ENCODE data around the gene CYFIP2. TPM values are rescaled to one million over a fixed set of nuclear protein-coding genes. Genes with fewer than 3 reads are reported as not detected.
"Not testable (repeated sequence)": the region's sequence is repeated elsewhere in the genome, so short reads cannot be mapped to it uniquely, and the experiment has no call there.

Gene CYFIP2
- 1 to 10 TPM; 4.4 to 6.8 (median 6.2) TPM for polyA plus RNA-seq

- H3K27ac ChIP-seq (ENCODE audit: low read depth, low read length) = peak within 1 kb of the TSS; percentile 4
- 0 to 1% (median 1%) methylated on average over 53 to 54 of the region's 58 CpGs for WGBS, 3 donors
Measured at GRCh38 chr5:157265714-157266285, at the start of gene CYFIP2. Gene CYFIP2, plus strand, starts transcription at chr5:157266123. Its CDS starts 19,239 bp downstream, at chr5:157285362.

GRCh38 chr5:157216391-157217142 is 49.4 kb upstream of the CYFIP2 start:
- no peak overlapping the region for H3K27ac ChIP-seq (ENCODE audit: low read depth, low read length)
- 74 to 86% (median 85%) methylated on average over 6 of the region's 6 CpGs for WGBS, 3 donors

DNA sequence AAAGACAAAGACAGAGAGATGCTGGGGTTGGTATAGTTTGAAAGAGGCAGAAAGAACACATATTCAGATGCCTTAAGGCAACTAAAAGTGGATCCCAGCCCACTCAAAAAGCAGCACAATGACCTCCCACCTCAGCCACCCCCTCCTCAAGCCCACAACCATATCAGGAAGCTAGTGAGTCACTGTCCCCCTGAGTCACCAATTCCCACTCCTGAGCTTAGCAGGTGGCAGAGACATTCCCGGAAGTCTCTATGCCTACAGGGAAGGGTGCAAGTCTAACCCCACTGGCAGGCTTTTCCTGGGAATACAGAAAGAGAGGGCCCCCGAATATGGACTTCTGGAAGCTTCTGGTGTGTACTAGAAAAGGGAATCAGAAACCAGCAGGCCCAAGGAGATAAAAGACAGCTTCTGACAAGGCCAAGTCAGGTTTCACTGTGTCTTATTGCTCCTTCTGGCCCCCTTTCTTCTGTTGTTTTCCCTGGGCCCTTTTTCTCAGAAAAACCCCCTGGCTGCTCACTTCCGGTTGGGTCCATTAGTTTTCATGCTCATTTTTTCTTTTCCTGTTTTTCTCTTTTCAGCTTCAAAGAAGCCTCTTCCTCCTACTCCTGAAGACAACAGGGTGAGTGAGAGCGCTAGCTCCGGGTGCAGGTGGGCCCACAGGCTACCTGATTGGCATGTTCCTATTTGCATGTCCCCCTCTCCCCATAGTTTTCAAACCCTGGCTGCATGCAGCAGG is 48.5 kb upstream of the CYFIP2 start:
- 45 to 71% (median 55%) methylated on average over 5 of the region's 5 CpGs for WGBS, 3 donors
- H3K27ac ChIP-seq (ENCODE audit: low read depth, low read length) = no peak overlapping the region

DNA sequence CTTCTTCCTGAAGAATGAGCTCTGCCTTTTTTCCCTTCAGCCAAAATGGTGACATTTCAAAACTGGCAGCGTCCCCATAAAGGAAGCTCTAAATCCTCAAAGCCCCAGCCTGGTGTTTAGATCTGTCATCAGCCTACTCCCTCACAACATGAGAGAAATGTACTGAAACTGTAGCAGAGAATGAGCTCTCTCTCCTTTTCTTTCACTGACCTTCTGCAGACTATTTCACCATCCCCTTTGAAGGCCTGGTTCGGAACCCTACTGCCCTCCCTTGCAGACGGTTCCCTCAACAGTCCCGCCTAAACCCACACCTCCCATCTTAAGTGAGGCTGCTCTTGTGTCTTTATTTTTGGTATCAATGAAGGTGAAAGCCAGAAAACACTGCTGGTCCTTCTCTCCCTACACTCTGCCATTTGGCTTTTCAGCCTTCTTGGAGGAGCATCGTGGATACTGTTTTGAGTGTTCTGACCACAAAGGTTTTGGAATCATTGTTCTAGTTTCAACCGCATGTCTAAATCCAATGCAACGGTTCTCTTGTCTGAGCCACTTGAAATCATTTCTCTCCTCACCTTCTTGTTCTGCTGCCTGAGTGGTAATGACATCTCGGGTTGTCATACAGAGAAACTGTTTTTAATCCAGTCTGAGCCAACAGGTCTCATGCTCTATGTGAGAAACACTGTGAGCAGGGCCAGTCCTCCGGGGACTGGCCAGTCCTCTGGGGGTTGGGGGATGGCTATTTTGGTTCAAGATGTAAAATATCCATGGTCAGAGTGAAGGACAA is 46.2 kb upstream of the CYFIP2 start:
- WGBS, 3 donors = 60 to 78% (median 75%) methylated on average over 9 of the region's 9 CpGs
- no peak overlapping the region for H3K27ac ChIP-seq (ENCODE audit: low read depth, low read length)

DNA sequence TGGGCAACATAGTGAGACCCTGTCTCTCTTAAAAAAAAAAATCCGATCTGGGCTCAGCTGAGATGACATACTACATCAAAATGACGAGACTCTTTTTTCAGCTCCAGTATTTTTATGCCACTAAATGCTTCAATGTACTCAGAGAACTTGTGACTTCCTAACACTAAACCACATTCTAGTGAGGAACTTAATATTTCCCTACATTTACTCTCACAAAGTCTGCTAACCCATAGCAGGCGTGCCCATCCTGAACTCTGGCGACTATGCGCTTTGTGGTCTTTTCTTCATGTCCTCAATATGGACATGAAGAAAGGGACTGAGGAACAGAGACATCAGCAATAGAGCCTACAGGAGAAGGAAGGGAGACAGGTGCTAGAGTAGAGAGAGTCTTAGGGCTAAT is 44.0 kb upstream of the CYFIP2 start:
- WGBS, 3 donors = 76 to 83% (median 80%) methylated on average over 5 of the region's 5 CpGs
- no peak overlapping the region for H3K27ac ChIP-seq (ENCODE audit: low read depth, low read length)

DNA sequence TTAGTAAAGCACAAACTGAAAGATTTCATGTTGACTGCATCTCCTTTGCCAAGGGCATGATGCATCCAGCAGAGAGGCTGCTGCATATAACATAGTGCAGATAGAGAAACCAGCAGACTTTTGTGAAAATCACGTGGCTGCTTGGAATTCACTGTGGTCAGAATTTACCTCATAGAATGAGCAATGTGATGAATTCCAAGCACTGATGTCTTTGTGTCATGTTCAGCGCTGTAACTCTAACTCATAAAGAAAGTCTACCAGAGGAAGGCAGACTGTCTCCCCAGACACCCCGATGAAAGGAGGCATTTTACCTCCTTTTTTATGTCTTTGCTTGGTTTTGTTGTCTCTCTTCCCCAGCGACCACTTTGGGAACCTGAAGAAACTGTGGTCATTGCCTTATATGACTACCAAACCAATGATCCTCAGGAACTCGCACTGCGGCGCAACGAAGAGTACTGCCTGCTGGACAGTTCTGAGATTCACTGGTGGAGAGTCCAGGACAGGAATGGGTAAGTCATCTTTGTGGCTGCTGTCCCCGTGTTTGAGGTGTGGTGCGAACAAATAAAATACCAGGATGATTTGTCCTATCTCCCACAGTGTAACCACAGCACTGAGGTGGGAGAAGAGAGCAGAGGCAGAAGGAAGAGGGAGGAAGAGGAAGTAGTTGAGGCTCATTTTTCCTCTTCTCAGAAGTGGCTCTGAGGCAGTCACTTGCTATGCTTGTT is 43.3 kb upstream of the CYFIP2 start:
- no peak overlapping the region for H3K27ac ChIP-seq (ENCODE audit: low read depth, low read length)
- 73 to 88% (median 83%) methylated on average over 10 of the region's 10 CpGs for WGBS, 3 donors

GRCh38 chr5:157225469-157226422 is 40.2 kb upstream of the CYFIP2 start:
- no peak overlapping the region for H3K27ac ChIP-seq (ENCODE audit: low read depth, low read length)
- 65 to 80% (median 68%) methylated on average over 6 of the region's 6 CpGs for WGBS, 3 donors

DNA sequence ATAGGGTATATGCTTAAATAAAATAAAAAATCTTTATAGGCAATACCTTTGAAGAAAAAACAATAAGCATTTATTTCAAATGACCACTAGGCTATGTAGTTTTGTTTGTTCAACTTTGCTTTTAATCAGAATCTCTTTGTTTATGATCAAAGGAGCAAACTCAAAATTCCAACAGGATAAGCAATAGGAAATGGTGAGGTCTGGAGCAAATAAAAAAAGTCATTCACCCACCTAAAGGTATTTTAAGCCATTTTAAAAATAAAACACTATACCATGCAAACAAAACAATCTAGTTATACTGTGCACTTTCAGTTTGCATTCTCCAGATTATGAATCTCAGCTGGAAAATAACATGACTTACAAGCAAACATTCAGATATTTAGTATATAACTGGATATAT is 35.3 kb upstream of the CYFIP2 start:
- H3K27ac ChIP-seq (ENCODE audit: low read depth, low read length) = no peak overlapping the region

DNA sequence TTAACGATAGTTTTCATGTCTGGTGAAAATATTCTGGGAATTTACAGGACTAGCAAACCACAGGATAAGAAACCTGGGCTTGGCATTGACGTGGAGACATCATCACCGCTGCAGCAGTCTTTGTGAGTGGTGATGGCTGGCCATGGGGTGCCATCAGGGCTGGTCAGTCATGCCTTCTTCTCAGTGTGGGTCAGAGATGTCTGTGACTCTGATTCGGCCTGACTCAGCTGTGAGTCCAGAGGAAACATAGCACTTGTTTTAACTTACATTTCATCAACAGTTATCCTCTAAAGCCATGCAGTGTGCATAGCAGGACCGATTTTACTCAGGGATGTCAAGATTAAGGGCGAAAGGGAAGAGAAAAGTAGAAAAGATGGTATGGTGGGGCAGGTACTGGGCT is 33.2 kb upstream of the CYFIP2 start:
- WGBS, 3 donors = 64 to 73% (median 67%) methylated on average over 6 of the region's 6 CpGs
- no peak overlapping the region for H3K27ac ChIP-seq (ENCODE audit: low read depth, low read length)

- H3K27ac ChIP-seq (ENCODE audit: low read depth, low read length) = no peak overlapping the region
- WGBS, 3 donors = 79 to 92% (median 87%) methylated on average over 3 of the region's 3 CpGs
Measured at GRCh38 chr5:157233515-157233914, 32.4 kb upstream of the CYFIP2 start.

DNA sequence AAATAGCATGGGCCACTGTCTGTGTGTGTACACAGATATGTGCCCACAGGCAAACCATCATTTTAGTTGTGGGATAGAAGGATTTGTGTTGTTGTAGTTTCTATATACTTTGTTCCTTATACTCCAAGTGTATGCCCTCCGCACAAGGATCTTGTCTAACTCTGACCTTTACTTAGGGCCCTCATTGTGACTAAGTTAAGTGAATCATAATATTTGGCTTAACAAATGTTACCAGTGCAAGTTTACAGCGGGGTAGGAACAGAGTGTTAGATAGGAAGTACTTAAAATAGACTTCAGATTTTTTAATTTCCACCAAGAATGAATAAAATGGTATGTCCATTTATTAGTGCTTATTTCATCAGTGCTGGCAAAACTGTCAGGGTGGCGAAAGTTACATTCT is 29.5 kb upstream of the CYFIP2 start:
- no peak overlapping the region for H3K27ac ChIP-seq (ENCODE audit: low read depth, low read length)
- WGBS, 3 donors = 86 to 90% (median 89%) methylated on average over 3 of the region's 3 CpGs

GRCh38 chr5:157241483-157241882 is 24.4 kb upstream of the CYFIP2 start:
- no peak overlapping the region for H3K27ac ChIP-seq (ENCODE audit: low read depth, low read length)
- WGBS, 3 donors = 86 to 96% (median 90%) methylated on average over 4 of the region's 4 CpGs

GRCh38 chr5:157244704-157245103 is 21.2 kb upstream of the CYFIP2 start:
- 75 to 79% (median 79%) methylated on average over 7 of the region's 7 CpGs for WGBS, 3 donors
- not testable (repeated sequence) for H3K27ac ChIP-seq (ENCODE audit: low read depth, low read length)

DNA sequence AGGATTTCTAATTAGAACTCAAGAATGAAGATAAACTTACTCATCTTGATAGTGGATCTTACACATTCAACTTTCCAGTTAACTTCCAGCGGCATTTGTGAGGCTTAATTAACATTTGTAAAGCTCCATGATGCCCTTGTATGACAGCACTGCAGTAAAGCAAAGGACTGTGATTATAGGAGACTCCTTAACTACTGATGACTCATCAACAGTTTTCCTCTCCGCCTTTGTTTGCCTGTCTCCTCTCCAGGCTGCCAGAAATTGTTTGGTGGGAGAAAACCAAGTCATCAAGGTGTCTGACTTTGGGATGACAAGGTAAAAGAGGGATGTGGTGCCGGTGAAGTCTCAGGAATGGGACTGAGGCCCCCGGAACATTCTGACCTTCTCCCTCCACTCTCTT is 20.4 kb upstream of the CYFIP2 start:
- no peak overlapping the region for H3K27ac ChIP-seq (ENCODE audit: low read depth, low read length)
- 73 to 83% (median 79%) methylated on average over 4 of the region's 4 CpGs for WGBS, 3 donors

DNA sequence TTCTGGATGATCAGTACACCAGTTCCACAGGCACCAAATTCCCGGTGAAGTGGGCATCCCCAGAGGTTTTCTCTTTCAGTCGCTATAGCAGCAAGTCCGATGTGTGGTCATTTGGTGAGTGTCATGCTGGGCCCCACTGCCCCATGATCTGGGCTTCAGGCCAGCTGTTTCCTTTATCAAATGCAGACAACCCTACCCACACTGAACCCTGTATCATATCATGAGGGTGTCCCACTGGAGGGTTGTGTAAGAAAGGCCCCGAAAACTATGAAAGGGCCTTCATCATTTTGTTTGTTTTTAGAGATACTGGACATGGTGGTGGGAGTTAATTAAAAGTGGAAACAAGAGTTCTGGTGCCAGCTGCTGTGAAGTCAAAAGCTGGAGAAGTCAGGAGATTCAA is 20.0 kb upstream of the CYFIP2 start:
- 66 to 82% (median 77%) methylated on average over 4 of the region's 4 CpGs for WGBS, 3 donors

GRCh38 chr5:157247267-157247666 is 18.7 kb upstream of the CYFIP2 start:
- H3K27ac ChIP-seq (ENCODE audit: low read depth, low read length) = no peak overlapping the region

More for the DNA sequence above, 20.0 kb upstream of the CYFIP2 start:
- no peak overlapping the region for H3K27ac ChIP-seq (ENCODE audit: low read depth, low read length)

GRCh38 chr5:157248821-157249470 is 17.0 kb upstream of the CYFIP2 start:
- H3K27ac ChIP-seq (ENCODE audit: low read depth, low read length) = no peak overlapping the region
- 73 to 79% (median 74%) methylated on average over 11 of the region's 11 CpGs for WGBS, 3 donors
